ENCODE measurements around the gene PAX5. TPM values are rescaled to one million over a fixed set of nuclear protein-coding genes. Genes with fewer than 3 reads are reported as not detected.

The PAX5 gene
- total RNA-seq, 1 donor from 2014 or later = 1.3 TPM

DNA sequence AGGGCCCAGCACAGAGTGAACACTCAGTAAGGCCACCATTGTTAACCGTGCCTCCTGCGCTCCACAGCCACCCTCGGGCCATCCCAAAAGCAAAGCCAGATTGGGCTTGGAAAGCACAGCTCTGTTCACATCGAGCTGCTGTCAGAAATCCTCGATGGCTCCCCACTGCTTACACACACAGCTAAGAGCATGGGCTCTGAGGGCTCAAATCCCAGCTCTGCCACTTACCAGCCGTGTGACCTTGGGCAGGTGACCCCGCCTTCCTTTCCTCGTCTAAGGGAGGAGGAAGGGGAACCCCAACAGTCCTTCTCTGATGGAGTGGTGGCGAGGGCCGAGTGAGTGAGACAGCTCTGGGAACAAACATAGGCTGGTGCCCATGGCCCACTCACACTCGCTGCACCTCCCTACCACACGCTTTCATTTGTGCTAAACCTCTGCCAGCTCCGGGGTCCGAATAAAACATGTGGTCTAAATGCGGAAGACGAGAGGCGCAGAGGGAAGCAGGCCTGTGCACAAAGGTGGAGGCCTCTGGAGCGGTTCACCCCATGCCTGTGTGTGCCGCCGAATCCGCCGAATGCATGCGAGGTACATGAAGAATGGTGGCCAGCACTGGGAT lies 139.3 kb downstream of the PAX5 start:
- no peak overlapping the region for H3K27ac Mint-ChIP-seq (ENCODE audit: unreplicated experiment)
- no peak for DNase-seq (ENCODE audit: low spot score)
- TF ChIP-seq, protein P1, sequence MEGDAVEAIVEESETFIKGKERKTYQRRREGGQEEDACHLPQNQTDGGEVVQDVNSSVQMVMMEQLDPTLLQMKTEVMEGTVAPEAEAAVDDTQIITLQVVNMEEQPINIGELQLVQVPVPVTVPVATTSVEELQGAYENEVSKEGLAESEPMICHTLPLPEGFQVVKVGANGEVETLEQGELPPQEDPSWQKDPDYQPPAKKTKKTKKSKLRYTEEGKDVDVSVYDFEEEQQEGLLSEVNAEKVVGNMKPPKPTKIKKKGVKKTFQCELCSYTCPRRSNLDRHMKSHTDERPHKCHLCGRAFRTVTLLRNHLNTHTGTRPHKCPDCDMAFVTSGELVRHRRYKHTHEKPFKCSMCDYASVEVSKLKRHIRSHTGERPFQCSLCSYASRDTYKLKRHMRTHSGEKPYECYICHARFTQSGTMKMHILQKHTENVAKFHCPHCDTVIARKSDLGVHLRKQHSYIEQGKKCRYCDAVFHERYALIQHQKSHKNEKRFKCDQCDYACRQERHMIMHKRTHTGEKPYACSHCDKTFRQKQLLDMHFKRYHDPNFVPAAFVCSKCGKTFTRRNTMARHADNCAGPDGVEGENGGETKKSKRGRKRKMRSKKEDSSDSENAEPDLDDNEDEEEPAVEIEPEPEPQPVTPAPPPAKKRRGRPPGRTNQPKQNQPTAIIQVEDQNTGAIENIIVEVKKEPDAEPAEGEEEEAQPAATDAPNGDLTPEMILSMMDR (IDR thresholded peaks at IDR 0.05; ENCODE audit: unreplicated experiment) = no peak

DNA sequence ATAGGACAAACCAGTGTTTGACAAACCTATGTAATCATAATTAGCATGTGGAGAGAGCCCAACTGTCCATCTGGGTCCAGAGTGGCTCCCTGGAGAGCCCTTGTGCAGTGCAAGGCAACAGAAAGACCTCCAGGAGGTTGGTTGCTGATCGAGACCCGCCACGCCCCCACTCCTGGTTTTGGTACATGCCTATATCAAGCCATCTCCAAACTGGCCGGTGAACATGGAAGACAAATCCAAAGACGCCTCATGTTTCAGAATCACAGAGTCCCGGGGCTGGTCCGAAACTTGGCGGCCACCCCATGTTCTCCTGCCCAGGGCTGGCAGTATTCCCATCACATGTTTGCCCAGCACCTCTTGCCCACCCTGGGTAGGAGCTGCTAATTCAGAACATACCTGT lies 140.2 kb downstream of the PAX5 start:
- no peak overlapping the region for H3K27ac Mint-ChIP-seq (ENCODE audit: unreplicated experiment)
- TF ChIP-seq, protein P1 (IDR thresholded peaks at IDR 0.05; ENCODE audit: unreplicated experiment) = no peak
- H3K27me3 Mint-ChIP-seq (ENCODE audit: unreplicated experiment) = peaks cover 7% of the 10 kb centered on the region
- no peaks in the 10 kb centered on the region for H3K9me3 Mint-ChIP-seq (ENCODE audit: unreplicated experiment)
- DNase-seq (ENCODE audit: low spot score) = no peak
- H3K36me3 Mint-ChIP-seq (ENCODE audit: low read depth, unreplicated experiment) = no peaks in the 10 kb centered on the region
- H3K4me1 Mint-ChIP-seq (ENCODE audit: unreplicated experiment) = no peaks in the 10 kb centered on the region
- H3K4me3 Mint-ChIP-seq (ENCODE audit: unreplicated experiment) = no peak overlapping the region

More for the DNA sequence above, 139.3 kb downstream of the PAX5 start:
- no peaks in the 10 kb centered on the region for H3K36me3 Mint-ChIP-seq (ENCODE audit: low read depth, unreplicated experiment)
- peaks cover 8% of the 10 kb centered on the region for H3K27me3 Mint-ChIP-seq (ENCODE audit: unreplicated experiment)
- no peaks in the 10 kb centered on the region for H3K4me1 Mint-ChIP-seq (ENCODE audit: unreplicated experiment)
- H3K4me3 Mint-ChIP-seq (ENCODE audit: unreplicated experiment) = no peak overlapping the region
- no peaks in the 10 kb centered on the region for H3K9me3 Mint-ChIP-seq (ENCODE audit: unreplicated experiment)

DNA sequence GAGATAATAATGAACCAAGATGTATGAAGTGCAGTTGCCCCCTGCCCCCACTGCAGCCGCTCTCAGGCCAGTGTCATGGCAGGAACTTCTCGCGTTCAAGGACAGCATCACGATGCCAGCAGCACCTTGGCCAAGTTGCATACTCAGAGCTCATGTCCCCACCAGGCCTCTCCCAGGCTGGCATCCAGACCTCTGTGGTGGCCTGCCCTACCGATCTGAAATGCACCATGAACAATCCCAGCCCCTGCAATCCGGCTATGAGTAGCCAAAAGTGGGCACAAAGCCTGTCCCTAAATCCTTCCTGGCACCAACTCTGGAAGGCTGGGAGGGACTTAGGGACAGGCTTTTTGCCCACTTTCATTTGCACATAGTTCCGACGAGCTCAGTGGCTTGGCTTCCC lies 140.9 kb downstream of the PAX5 start:
- DNase-seq (ENCODE audit: low spot score) = no peak
- peaks cover 6% of the 10 kb centered on the region for H3K27me3 Mint-ChIP-seq (ENCODE audit: unreplicated experiment)

DNA sequence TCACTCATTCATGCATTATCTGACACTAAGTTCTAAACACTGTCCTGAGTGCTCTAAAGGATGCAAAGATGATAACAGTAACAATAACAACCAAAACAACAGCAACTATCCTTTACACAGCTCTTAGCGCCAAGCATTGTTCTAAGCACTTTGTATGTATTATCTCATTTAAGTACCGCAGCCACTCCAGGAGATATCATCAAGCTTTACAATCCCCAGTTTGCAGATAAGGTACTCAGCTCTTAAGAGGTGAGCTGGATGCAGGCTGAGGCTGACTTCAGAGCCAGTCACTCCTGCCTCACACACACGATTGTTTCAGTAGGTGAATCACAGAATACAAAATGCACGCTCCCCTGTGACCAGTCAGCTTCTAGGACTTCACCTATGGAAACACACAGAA lies 141.8 kb downstream of the PAX5 start:
- no peak for DNase-seq (ENCODE audit: low spot score)
- H3K36me3 Mint-ChIP-seq (ENCODE audit: low read depth, unreplicated experiment) = no peaks in the 10 kb centered on the region
- H3K9me3 Mint-ChIP-seq (ENCODE audit: unreplicated experiment) = no peaks in the 10 kb centered on the region
- H3K27ac Mint-ChIP-seq (ENCODE audit: unreplicated experiment) = no peak overlapping the region
- peaks cover 6% of the 10 kb centered on the region for H3K27me3 Mint-ChIP-seq (ENCODE audit: unreplicated experiment)
- no peaks in the 10 kb centered on the region for H3K4me1 Mint-ChIP-seq (ENCODE audit: unreplicated experiment)
- TF ChIP-seq, protein P1 (IDR thresholded peaks at IDR 0.05; ENCODE audit: unreplicated experiment) = no peak
- no peak overlapping the region for H3K4me3 Mint-ChIP-seq (ENCODE audit: unreplicated experiment)

More for the DNA sequence above, 140.9 kb downstream of the PAX5 start:
- Mint-ChIP-seq H3K27ac (ENCODE audit: unreplicated experiment) (no peak overlapping the region), H3K4me3 (ENCODE audit: unreplicated experiment) (no peak overlapping the region), H3K9me3 (ENCODE audit: unreplicated experiment) (no peaks in the 10 kb centered on the region), H3K36me3 (ENCODE audit: low read depth, unreplicated experiment) (no peaks in the 10 kb centered on the region), H3K4me1 (ENCODE audit: unreplicated experiment) (no peaks in the 10 kb centered on the region)
- TF ChIP-seq, protein P1 (IDR thresholded peaks at IDR 0.05; ENCODE audit: unreplicated experiment) = no peak

DNA sequence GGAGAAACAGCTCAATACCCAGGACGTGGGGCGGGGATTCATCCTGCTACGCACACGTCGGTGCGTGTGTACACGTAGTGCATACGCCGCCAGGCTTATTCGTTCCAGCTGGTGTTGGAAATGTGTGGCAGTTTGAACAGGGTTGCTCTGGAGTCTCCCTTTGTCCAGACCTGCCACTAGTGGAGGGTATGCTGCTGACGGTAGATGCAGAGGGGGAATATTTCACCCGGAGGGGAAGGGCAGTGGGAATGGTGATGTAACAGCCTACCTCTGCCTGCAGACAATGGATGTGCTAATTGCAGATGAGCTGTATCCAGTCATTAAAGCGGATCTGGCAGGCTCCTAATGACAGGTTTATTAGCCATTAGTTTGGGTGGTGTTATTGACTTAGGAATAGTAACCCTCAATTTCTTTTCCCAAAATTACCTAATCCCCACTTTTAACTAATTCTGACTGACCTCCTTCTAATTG lies 142.7 kb downstream of the PAX5 start:
- DNase-seq (ENCODE audit: low spot score) = no peak
- Mint-ChIP-seq H3K4me3 (ENCODE audit: unreplicated experiment) (no peak overlapping the region), H3K27ac (ENCODE audit: unreplicated experiment) (no peak overlapping the region), H3K9me3 (ENCODE audit: unreplicated experiment) (no peaks in the 10 kb centered on the region), H3K36me3 (ENCODE audit: low read depth, unreplicated experiment) (no peaks in the 10 kb centered on the region), H3K27me3 (ENCODE audit: unreplicated experiment) (peaks cover 6% of the 10 kb centered on the region), H3K4me1 (ENCODE audit: unreplicated experiment) (no peaks in the 10 kb centered on the region)
- TF ChIP-seq, protein P1 (IDR thresholded peaks at IDR 0.05; ENCODE audit: unreplicated experiment) = no peak

All from endothelial cell (in vitro differentiated cells).